ENCODE measurements around the gene FTCD.

- TF ChIP-seq, protein P1, sequence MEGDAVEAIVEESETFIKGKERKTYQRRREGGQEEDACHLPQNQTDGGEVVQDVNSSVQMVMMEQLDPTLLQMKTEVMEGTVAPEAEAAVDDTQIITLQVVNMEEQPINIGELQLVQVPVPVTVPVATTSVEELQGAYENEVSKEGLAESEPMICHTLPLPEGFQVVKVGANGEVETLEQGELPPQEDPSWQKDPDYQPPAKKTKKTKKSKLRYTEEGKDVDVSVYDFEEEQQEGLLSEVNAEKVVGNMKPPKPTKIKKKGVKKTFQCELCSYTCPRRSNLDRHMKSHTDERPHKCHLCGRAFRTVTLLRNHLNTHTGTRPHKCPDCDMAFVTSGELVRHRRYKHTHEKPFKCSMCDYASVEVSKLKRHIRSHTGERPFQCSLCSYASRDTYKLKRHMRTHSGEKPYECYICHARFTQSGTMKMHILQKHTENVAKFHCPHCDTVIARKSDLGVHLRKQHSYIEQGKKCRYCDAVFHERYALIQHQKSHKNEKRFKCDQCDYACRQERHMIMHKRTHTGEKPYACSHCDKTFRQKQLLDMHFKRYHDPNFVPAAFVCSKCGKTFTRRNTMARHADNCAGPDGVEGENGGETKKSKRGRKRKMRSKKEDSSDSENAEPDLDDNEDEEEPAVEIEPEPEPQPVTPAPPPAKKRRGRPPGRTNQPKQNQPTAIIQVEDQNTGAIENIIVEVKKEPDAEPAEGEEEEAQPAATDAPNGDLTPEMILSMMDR (IDR thresholded peaks at IDR 0.05) = no peak
- TF ChIP-seq POLR2A (IDR thresholded peaks at IDR 0.05) (no peak), EP300 (IDR thresholded peaks at IDR 0.05) (no peak), POLR2AphosphoS5 (IDR thresholded peaks at IDR 0.05) (no peak)
Observed at GRCh38 chr21:46150073-46150472, 5.3 kb downstream of the FTCD start.
